CD1c-positive myeloid dendritic cell (primary cell): Measurements from ENCODE around the gene ZNF527.
"Not testable (repeated sequence)": the region's sequence is repeated elsewhere in the genome, so short reads cannot be mapped to it uniquely, and the experiment has no call there.

ENCODE experiments used
- DNase-seq: peaks from one replicate; pipeline ENCODE4 v3.0.0-alpha.2; 2016; ENCODE audit errors: extremely low spot score

ZNF527 gene

DNA sequence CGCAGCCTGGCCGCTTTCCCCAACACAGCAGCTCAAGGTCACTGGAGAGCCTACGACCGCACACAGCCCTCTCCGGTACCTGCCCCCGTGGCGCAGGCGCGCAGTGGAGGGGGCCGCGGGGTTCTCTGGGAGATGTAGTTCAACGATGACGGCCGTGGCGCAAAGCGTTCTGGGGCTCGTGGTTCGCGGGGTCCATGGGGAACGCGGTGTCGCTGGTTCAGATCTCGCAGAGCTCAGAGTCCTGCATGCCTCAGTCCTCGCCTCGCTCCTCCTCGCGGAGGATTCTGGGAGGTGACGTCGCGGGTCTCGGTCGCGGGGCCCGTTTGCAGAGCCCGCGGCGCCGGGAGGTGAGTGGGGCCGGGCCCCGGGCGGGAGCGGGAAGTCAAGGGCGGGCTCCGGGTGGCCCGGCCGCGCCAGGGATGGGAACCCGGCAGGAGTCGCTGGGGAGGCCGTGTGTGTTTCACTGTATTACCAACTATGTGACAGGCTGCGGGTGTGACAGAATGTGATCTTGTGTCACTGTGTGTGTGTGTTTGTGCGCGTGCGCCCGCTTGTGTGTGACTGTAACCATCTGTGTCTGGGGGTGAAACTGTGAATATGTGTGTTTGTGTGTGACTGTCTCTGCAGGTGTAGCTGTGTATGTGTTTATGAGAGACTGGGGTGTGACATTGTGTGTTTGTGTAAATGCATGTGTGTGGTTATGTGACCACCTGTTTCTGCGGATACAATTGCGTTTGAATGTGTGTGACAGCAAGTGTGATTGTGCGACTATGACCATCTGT lies at the start of gene ZNF527:
Gene ZNF527 (plus strand): TSS at position 220 of the 782 bp plus-strand sequence. CDS start 3,100 bp downstream, outside the sequence.
- DNase-seq = peak; percentile 97

DNA sequence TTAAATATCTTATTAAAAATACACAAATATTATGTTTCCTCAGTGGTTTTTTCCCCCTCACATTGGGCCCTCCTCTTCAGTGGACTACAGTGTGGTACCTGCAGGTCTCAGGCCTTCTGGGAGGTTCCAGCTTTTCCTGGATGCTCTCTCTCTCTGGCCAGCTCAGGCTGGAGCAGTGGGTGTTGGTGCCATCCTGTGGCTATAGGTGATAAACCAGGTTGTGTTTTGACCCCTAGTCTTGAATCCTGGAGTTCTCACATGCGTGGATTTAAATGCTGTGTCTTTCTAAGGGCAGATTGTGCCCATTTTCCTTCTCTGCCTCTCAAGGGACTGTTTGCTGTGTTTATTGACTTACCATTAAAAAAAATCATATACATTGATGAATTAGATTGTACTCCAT lies 41.2 kb upstream of the ZNF527 start:
- no peak for DNase-seq

DNA sequence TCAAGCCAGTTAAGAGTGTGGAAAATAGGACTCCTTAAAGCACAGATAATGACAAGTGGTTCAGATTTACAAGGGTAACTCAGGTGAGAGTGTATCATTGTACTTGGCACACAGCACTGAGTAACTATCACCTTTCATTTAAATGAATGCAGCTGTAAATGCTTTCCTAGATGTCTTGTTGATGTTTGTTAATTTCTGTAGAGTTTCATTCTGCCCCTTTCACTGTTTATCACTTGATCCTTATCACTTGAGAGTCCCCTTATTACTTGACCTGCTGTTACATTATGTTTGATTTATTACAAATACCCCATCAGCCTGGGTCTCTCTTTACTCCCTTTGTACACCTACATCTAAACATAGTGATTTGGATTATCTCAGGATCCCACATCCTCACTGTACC lies 38.1 kb upstream of the ZNF527 start:
- no peak for DNase-seq

DNA sequence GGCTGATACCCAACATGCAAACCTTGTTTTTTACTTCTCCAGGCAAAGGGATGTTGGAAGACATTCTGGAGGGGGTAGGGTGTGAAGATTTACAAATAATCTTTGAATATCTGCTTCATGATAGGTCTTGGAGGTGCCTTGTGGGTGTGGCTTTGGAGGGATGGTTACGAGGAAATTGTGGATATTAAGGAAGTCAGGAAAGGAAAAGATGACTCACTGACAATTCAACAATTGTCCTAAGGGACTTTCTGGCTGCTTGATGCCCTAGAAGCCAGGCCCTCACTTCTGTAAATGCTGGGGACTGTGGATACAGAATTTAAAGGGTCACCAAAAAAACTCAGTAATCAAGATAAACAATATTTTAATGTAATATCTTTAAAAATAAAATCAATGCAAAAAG lies 37.4 kb upstream of the ZNF527 start:
- DNase-seq = no peak

DNA sequence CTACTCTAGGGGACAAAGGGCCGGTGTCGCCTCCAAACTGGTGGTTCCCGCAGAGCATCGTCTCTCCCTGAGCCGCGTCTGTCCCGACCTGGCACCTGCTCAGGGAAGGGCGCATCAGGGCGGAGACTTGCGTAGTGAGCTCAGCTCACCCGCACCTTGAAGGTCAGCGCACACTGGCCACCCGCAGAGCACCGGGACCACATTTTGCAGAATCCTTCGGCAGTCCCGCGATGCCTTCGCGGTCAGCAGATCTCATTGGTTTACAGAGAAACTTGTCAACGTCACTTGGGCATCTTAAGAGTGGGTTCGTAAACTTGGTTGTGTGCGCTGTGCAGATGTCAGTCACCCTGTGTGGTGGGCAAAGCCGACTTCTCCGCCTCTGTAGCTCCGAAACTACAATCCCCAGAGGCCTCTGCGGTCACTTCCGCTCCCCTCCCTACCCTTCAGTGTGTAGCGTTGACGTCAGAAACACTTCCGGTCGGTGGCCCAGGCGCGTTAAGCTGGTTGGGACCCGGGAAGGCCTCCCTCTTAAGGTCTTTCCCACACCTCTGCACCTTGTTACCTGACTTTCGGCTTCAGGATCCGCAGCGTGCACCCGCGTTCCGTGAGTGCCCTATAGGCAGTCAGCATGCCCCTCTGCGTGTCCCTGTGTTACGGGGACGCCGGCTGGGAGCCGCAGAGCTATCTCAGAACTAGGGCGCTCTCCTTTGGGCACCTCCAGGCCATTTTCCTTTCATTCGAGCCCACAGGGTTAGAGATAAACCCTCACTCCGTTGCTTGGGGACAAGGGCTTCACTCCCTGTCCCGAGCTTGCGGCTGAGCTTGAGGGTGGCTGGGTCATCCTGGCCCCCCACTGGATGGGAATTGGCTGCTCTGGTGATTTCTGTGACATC lies 36.5 kb upstream of the ZNF527 start:
- DNase-seq = peak; percentile 86

DNA sequence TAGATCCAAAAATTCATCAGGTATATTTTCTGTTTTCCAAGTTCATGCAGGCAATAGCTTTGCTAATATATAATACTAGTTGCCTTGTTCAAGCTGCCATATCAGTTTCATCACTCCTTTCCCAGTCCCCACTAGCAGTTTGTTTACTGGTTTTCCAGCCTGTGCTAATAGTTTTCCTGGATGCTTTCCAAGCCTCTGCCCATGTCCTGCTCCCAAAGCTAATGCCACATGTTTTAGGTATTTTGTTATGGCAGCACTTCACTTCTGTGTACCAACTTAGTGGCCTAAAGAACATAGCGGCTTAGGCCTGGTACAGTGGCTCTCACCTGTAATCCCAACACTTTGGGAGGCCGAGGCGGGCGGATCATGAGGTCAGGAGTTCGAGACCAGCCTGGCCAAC lies 28.1 kb upstream of the ZNF527 start:
- no peak for DNase-seq

DNA sequence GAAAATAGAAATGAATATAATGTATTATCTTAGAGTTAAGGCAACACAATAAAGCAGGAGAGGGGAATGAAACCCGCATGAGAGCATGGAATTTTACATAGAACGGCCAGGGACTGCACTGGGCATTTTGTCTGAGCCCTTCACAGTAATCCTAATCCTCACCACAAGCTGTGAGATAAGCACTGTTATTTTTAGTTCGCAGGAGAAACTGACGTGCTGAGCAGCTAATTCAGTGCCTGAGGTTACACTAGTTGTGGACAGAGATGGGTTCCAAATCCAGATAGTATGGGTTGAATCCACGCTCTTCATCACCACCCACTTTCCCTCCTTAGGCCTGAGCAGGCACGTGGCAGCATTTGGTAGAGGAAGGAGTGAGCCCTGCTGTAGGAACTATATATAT lies 24.8 kb upstream of the ZNF527 start:
- DNase-seq = no peak

DNA sequence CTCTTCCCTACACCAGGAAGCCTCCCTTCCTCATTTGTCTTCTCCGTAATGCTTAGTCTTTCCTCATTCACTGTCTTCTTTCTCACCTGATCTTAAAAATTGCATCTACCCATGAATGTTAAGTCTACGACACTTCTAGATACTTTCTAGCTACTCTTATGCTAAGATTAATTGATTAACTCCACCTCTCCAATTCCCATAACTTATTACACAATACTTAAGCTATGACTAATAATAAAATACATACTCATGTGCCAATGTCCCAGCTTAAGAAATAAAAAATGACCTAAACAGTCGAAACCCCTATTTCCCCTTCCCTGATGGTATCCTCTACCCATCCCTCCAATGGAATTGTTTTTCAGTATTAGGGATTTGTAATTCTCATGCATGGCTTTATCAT lies 22.8 kb upstream of the ZNF527 start:
- DNase-seq = no peak

DNA sequence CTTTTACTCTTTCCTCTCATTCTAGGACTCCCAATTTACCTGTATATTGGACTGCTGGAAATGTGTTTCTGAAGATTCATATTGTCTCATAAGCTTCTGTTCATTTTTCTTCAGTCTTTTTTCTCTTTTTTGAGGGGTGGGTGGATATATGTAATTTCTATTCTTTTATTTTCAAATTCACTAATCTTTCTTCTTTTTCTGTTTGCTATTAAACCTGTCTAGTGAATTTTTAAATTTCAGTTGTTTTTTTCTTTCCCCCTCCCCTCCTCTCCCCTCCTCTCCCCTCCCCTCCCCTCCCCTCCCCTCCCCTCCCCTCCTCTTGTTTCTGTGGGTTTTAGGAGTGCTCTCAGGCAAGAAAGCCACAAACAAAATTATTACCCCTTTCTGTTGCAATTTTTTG lies 16.9 kb upstream of the ZNF527 start:
- no peak for DNase-seq

DNA sequence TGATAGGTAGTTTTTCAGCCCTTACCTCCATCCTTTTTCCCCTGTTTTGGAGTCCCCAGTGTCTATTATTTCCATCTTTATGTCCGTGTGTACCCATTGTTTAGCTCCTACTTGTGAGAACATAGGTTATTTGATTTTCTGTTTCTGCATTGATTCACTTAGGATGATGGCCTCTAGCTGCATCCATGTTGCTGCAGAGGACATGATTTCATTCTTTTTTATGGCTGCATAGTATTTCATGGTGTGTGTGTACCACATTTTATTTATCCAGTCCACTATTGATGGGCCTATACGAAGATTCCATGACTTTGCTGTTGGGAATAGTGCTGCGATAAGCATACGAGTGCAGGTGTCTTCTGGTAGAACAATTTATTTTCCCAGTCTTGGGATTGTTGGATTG lies 15.0 kb upstream of the ZNF527 start:
- DNase-seq = no peak

DNA sequence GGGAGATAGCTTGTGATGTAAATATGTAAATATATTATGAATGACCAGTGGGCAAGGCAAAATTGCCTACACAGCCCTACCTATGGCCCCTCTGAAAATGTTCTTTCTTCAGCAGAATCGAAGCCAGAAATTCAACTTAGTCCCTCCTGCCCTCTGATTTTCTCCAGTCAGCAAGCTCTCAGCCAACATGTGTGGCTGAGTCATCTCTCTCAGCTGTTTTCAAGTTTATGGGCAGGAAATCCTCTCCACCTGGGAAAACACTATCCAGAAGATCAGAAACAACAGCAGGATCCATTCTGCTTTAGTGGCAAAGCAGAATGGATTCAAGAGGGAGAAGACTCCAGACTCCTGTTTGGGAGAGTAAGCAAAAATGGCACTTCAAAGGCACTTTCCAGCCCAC lies 8.9 kb upstream of the ZNF527 start:
- DNase-seq = no peak

DNA sequence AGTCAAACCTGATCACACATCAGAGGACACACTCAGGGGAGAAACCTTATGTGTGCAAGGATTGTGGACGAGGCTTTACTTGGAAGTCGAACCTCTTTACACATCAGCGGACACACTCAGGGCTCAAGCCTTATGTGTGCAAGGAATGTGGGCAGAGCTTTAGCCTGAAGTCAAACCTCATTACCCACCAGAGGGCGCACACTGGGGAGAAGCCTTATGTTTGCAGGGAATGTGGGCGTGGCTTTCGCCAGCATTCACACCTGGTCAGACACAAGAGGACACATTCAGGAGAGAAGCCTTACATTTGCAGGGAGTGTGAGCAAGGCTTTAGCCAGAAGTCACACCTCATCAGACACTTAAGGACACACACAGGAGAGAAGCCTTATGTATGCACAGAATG lies 8.2 kb upstream of the ZNF527 start:
- DNase-seq = no peak

DNA sequence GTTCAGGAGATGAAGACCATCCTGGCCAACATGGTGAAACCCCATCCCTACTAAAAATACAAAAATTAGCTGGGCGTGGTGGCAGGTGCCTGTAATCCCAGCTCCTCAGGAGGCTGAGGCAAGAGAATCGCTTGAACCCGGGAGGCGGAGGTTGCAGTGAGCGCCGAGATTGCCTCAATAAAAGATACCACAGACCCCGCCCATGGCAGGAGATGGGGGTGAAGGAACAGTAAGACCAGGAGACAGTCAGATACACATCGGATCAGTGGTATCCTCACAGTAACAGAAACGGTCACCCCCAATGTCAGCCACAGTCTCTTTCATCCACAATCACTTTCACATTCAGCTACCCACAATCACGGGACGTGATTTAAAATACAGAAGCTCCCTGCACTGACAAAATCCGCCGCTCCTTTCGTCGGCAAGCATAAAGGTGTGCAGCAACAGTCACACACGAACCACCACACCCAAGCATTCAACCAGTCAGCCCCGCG lies 466 bp upstream of the ZNF527 start:
- not testable (repeated sequence) for DNase-seq

DNA sequence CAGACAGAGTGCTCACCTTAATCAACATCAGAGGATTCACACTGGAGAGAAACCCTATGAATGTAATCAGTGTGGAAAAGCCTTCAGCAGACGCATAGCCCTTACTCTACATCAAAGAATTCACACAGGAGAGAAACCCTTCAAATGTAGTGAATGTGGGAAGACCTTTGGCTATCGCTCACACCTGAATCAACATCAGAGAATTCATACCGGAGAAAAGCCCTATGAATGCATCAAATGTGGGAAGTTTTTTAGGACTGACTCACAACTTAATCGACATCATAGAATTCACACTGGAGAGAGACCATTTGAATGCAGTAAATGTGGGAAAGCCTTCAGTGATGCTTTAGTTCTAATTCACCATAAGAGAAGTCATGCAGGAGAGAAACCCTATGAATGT lies 18.3 kb downstream of the ZNF527 start:
- DNase-seq = no peak

DNA sequence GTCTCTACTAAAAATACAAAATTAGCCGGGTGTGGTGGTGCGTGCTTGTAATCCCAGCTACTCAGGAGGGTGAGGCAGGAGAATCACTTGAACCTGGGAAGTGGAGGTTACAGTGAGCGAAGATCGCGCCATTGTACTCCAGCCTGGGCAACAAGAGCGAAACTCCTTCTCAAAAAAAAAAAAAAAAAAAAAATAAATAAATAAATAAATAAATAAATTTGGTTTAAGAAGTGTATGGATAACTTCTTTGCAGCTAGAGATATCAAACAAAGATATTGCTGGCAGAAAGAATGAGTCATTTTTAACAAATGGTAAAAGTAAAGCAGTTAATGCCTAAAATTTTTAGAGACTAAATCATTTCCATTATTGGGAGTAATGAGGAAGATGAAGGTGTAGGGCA lies 20.5 kb downstream of the ZNF527 start:
- DNase-seq = not testable (repeated sequence)

DNA sequence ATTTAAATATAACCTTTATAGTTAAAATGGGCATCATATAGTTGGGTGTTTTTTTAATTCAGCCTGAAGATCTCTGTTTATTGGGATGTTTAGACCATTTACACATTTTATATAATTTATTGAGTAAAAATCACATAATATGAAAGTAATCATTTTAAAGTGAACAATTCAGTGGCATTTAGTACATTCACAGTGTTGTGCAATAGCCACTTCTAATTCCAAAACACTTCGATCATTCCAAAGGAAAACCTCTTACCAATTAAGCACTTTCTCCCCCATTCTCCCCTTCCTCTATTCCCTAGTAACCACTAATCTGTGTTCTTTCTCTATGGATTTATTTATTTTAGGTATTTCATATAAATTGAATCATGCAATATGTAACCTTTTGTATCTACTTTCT lies 30.2 kb downstream of the ZNF527 start:
- no peak for DNase-seq

DNA sequence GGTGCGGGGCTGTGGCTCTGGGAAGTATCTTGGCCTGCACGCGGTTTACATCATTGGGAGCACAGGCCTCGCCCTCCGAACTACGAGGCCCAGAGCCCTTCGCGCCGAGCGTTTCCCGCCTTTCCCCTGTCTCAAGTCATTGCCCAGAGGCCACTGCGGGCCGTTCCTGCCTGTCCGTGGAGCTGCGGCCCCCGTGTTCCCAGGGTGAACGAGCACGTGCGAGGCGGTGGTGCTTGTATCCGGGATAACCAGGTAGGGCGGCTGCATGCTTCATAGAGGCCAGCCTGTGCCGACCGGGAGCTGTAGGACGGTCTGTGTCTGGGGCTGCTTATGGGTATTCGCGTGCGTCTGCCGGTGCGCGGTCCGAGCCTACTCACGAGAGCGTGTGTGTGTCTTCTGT lies 32.5 kb downstream of the ZNF527 start:
- DNase-seq = no peak

DNA sequence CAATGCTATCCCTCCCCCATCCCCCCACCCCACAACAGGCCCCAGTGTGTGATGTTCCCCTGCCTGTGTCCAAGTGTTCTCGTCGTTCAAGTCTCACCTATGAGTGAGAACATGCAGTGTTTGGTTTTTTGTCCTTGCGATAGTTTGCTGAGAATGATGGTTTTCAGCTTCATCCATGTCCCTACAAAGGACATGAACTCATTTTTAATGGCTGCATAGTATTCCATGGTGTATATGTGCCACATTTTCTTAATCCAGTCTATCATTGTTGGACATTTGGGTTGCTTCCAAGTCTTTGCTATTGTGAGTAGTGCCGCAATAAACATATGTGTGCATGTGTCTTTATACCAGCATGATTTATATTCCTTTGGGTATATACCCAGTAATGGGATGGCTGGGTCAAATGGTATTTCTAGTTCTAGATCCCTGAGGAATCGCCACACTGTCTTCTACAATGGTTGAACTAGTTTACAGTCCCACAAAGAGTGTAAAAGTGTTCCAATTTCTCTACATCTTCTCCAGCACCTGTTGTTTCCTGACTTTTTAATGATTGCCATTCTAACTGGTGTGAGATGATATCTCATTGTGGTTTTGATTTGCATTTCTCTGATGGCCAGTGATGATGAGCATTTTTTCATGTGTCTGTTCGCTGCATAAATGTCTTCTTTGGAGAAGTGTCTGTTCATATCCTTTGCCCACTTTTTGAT lies 35.4 kb downstream of the ZNF527 start:
- DNase-seq = not testable (repeated sequence)

DNA sequence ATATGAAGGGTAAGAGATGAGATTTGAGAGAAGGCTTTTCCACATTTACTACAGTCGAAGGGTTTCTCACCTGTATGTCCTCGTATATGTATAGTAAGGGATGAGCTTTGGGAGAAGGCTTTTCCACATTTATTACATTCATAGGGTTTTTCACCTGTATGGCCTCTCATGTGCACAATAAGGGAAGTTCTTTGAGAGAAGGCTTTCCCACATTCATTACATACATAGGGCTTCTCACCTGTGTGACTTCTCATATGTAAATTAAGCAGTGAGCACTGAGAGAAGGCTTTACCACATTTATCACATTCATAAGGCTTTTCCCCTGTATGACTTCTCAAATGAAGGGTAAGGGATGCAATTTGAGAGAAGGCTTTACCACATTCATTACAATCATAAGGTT lies 41.8 kb downstream of the ZNF527 start:
- no peak for DNase-seq

DNA sequence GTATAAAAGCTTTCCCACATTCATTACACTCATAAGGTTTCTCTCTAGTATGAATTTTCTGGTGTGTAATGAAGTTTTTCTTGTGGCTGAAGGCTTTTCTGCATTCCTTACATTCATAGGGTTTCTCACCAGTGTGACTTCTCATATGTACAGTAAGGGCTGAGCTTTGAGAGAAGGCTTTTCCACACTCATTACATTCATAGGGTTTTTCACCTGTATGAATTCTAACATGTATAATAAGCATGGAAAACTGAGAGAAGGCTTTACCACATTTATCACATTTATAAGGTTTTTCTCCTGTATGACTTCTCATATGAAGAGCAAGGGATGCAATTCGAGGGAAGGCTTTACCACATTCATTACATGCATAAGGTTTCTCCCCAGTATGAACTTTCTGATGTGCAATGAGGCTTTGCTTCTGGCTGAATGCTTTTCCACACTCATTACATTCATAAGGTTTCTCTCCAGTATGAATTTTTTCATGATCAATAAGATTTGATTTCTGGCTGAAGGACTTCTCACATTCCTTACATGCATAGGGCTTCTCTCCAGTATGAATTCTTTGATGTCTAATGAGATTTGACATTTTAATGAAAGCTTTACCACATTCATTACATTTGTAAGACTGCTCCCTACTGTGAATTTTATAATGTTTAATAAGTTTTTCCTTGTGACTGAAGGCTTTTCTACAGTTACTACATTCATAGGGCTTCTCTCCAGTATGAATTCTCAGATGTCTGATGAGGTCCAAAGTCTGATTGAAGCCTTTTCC lies 42.6 kb downstream of the ZNF527 start:
- DNase-seq = no peak
